Loucy (cell line): ENCODE results near the gene HS3ST4.

Source experiments
- EZH2phosphoT487 ChIP-seq: fragments of 200-600 bp; IDR thresholded peaks from 2 replicates; pipeline ENCODE4 v1.6.1; 2018; ENCODE audit warnings: antibody characterized with exemption, mild to moderate bottlenecking, moderate library complexity, borderline replicate concordance
- TF ChIP-seq, protein P1 (sequence below): fragments of 200-600 bp; sonication (generic); conservative IDR thresholded peaks from 2 replicates; pipeline ENCODE4 v1.5.1; 2014; ENCODE audit warnings: mild to moderate bottlenecking, antibody characterized with exemption, low read length

DNA sequence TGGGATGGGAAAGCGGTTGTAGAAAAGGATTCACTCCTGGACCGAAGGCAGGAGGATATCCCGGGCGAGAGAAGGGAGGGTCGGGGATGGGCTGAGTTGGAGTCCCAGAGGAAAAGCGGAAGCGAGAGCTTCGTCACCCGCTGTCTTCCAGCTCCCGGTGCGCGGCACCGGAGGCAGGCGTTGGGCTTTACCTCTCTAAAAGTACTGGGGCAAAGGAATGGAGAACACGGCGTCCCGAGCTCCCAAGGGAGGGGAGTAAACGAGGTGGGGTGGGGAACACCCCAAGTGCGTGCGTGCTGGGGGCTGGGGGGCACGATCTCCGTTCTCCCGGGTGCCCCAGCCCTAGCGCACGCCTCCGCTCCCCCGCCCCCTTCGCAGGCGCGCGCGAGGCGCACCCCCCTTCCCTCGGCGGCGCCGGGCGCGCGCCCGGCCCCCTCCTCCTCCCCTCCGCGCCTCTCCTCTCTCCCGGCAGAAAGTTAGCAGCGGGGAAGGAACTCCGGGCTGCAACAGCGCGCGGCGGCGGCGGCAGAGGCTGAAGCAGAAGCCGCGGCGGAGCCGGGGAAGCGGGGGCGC, at the start of gene HS3ST4:
- TF ChIP-seq, protein P1, sequence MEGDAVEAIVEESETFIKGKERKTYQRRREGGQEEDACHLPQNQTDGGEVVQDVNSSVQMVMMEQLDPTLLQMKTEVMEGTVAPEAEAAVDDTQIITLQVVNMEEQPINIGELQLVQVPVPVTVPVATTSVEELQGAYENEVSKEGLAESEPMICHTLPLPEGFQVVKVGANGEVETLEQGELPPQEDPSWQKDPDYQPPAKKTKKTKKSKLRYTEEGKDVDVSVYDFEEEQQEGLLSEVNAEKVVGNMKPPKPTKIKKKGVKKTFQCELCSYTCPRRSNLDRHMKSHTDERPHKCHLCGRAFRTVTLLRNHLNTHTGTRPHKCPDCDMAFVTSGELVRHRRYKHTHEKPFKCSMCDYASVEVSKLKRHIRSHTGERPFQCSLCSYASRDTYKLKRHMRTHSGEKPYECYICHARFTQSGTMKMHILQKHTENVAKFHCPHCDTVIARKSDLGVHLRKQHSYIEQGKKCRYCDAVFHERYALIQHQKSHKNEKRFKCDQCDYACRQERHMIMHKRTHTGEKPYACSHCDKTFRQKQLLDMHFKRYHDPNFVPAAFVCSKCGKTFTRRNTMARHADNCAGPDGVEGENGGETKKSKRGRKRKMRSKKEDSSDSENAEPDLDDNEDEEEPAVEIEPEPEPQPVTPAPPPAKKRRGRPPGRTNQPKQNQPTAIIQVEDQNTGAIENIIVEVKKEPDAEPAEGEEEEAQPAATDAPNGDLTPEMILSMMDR: no peak
- no peak for TF ChIP-seq EZH2phosphoT487
